A549 (cell line): ENCODE measurements around the gene ATG13. TPM values are rescaled to one million over a fixed set of nuclear protein-coding genes. Genes with fewer than 3 reads are reported as not detected.

Experiments
- ATAC-seq, 2 experiments: fragments of 200-7000 bp in 1 of 2; fragments of >200 bp in 1 of 2; cut with Nextera tagmentation in 1 of 2; cut with Tn5 transposase in 1 of 2; 3 replicates each; pipeline versions ENCODE4 v1.8.0 to v1.9.1; 2018 to 2020; ENCODE audit warnings: mild to moderate bottlenecking in 1 of 2, moderate library complexity in 1 of 2
- CTCF ChIA-PET: fragments of 300-600 bp; sonication (Branson Sonifier 250); formaldehyde crosslinking; extraction: SDS; loops from one replicate; lab custom pipeline; 2021; ENCODE audit warnings: antibody characterized with exemption, inconsistent platforms; lab: Yijun Ruan, JAX
- POLR2A ChIA-PET: fragments of 350-600 bp; formaldehyde crosslinking; extraction: SDS; loops from one replicate; lab custom pipeline; 2021; ENCODE audit warnings: antibody characterized with exemption, inconsistent platforms; lab: Yijun Ruan, JAX
- DNase-seq, 2 experiments: peaks; one replicate each; pipeline versions ENCODE4 v3.0.0 to v3.0.0-alpha.2; 2011 to 2016; ENCODE audit warnings: low read depth in 1 of 2, low spot score in 1 of 2
- FAIRE-seq: peaks from 2 replicates; lab custom pipeline; 2011; peaks lifted over from hg19 to GRCh38; lab: Jason Lieb, UNC
- H3K27ac ChIP-seq, 2 experiments: fragments of >200 bp; sonication (Bioruptor Twin); formaldehyde crosslinking; 3 replicates each; pipeline ENCODE4 v1.5.1; 2016 to 2017
- H3K4me1 ChIP-seq: fragments of >200 bp; sonication (Bioruptor Twin); formaldehyde crosslinking; 3 replicates; pipeline ENCODE4 v1.6.1; 2016
- H3K4me2 ChIP-seq: fragments of >200 bp; sonication (Bioruptor Twin); formaldehyde crosslinking; 3 replicates; pipeline ENCODE4 v1.6.1; 2016
- H3K4me3 ChIP-seq: fragments of >200 bp; sonication (Bioruptor Twin); formaldehyde crosslinking; 3 replicates; pipeline ENCODE4 v1.5.1; 2016
- H3K9me3 ChIP-seq: fragments of >200 bp; sonication (Bioruptor Twin); formaldehyde crosslinking; 3 replicates; pipeline ENCODE4 v1.6.1; 2016
- BCL3 ChIP-seq: fragments of >200 bp; sonication (Bioruptor Twin); formaldehyde crosslinking; IDR thresholded peaks from 3 replicates; pipeline ENCODE4 v1.6.1; 2016
- CEBPB ChIP-seq, 2 experiments: fragments of >200 bp in 1 of 2; sonication (Bioruptor Twin) in 1 of 2; formaldehyde crosslinking in 1 of 2; IDR thresholded peaks; 2 replicates each; pipeline ENCODE4 v1.6.1; 2012 to 2016
- CHD2 ChIP-seq: fragments of 150-350 bp; IDR thresholded peaks from 2 replicates; pipeline ENCODE4 v1.6.1; 2014; ENCODE audit warnings: low read length; ENCODE audit not compliant: partially characterized antibody
- CTCF ChIP-seq: fragments of >200 bp; sonication (Bioruptor Twin); formaldehyde crosslinking; IDR thresholded peaks from 3 replicates; pipeline ENCODE4 v1.5.1; 2016
- EHMT2 ChIP-seq: fragments of 200-600 bp; sonication (generic); IDR thresholded peaks from 2 replicates; pipeline ENCODE4 v1.6.1; 2016; ENCODE audit warnings: antibody characterized with exemption, low read depth, mild to moderate bottlenecking, moderate library complexity
- FOSL2 ChIP-seq, 2 experiments: fragments of 450-650 bp in 1 of 2; fragments of >200 bp in 1 of 2; sonication (Bioruptor Twin) in 1 of 2; formaldehyde crosslinking; IDR thresholded peaks; 2 replicates each; pipeline versions ENCODE4 v1.5.0 to v1.6.1; 2016 to 2020; ENCODE audit warnings: mild to moderate bottlenecking in 1 of 2, moderate library complexity in 1 of 2
- GATA3 ChIP-seq: IDR thresholded peaks from 2 replicates; pipeline ENCODE4 v1.6.1; 2012; ENCODE audit warnings: borderline replicate concordance
- HES2 ChIP-seq: fragments of >200 bp; sonication (Bioruptor Twin); formaldehyde crosslinking; IDR thresholded peaks from 2 replicates; pipeline ENCODE4 v1.6.1; 2016
- HOXA7 ChIP-seq: fragments of 250-450 bp; sonication (Bioruptor Pico); IDR thresholded peaks from 2 replicates; pipeline ENCODE4 v1.5.0; 2020; ENCODE audit warnings: mild to moderate bottlenecking, moderate library complexity
- HOXB13 ChIP-seq: fragments of 250-450 bp; sonication (Bioruptor Pico); IDR thresholded peaks from 2 replicates; pipeline ENCODE4 v1.5.0; 2020; ENCODE audit warnings: low read depth, mild to moderate bottlenecking, moderate library complexity
- HOXB5 ChIP-seq: fragments of 250-450 bp; sonication (Bioruptor Pico); IDR thresholded peaks from 2 replicates; pipeline ENCODE4 v1.5.0; 2020; ENCODE audit warnings: mild to moderate bottlenecking, moderate library complexity
- KDM1A ChIP-seq: fragments of 200-600 bp; sonication (generic); IDR thresholded peaks from 2 replicates; pipeline ENCODE4 v1.6.1; 2016; ENCODE audit warnings: low read depth, mild to moderate bottlenecking
- MAFK ChIP-seq: fragments of 450-650 bp; IDR thresholded peaks from 2 replicates; pipeline ENCODE4 v1.6.1; 2014; ENCODE audit not compliant: partially characterized antibody
- NFE2L2 ChIP-seq: fragments of 150-350 bp; conservative IDR thresholded peaks from 2 replicates; pipeline ENCODE4 v1.6.1; 2014; ENCODE audit warnings: low read length
- PHF8 ChIP-seq: fragments of 200-600 bp; sonication (generic); IDR thresholded peaks from 2 replicates; pipeline ENCODE4 v1.6.1; 2016; ENCODE audit warnings: low read depth, mild to moderate bottlenecking, antibody characterized with exemption, moderate library complexity, borderline replicate concordance
- RARB ChIP-seq: fragments of 250-450 bp; sonication (Bioruptor Pico); IDR thresholded peaks from 2 replicates; pipeline ENCODE4 v1.8.0; 2021; ENCODE audit warnings: mild to moderate bottlenecking, moderate library complexity
- SMC3 ChIP-seq: fragments of >200 bp; sonication (Bioruptor Twin); formaldehyde crosslinking; IDR thresholded peaks from 3 replicates; pipeline ENCODE4 v1.6.1; 2018; ENCODE audit warnings: inconsistent platforms
- SREBF2 ChIP-seq: fragments of 450-650 bp; IDR thresholded peaks from 2 replicates; pipeline ENCODE4 v1.6.1; 2014; ENCODE audit warnings: mild to moderate bottlenecking, moderate library complexity
- TP53 ChIP-seq: fragments of 250-450 bp; sonication (Bioruptor Pico); IDR thresholded peaks from 2 replicates; pipeline ENCODE4 v1.5.0; 2021; ENCODE audit warnings: mild to moderate bottlenecking, moderate library complexity
- USF2 ChIP-seq: fragments of 450-650 bp; IDR thresholded peaks from 2 replicates; pipeline ENCODE4 v1.6.1; 2014; ENCODE audit warnings: antibody characterized with exemption
- ZNF302 ChIP-seq: fragments of 250-450 bp; sonication (Bioruptor Pico); IDR thresholded peaks from 2 replicates; pipeline ENCODE4 v1.9.0; 2021; ENCODE audit warnings: inconsistent platforms, mild to moderate bottlenecking, moderate library complexity
- WGBS: methylation state at CpG from one replicate; pipeline ENCODE4 v1.1.6; 2017; ENCODE audit errors: missing lambda C conversion rate; 5-methylcytosine and 5-hydroxymethylcytosine counted together
- polyA plus RNA-seq, 4 experiments: library from polyadenylated mRNA; depleted of rRNA in 3 of 4; stranded (reverse); fragments of >200 nt; fragmentation: RNase III in 1 of 4; extraction: RNeasy Plus Mini Kit Qiagen cat#74134 plus additional on column Dnase treatment in 1 of 4; gene quantifications; 2 replicates in 3 of 4; 3 replicates in 1 of 4; pipeline ENCODE4 v1.2.3, GENCODE V29; 2011 to 2017

ATG13 gene
- polyA plus RNA-seq, 2 of the 4 experiments (the other 2 are of a cell fraction), result 39.5 to 58.6 TPM

GRCh38 chr11:46570790-46571398, 46.5 kb upstream of the ATG13 start (continued):
- no peak for TF ChIP-seq CHD2

- Histone ChIP-seq H3K27ac (no peak overlapping the region), H3K4me3 (no peak overlapping the region), H3K4me1 (peaks cover 4% of the 10 kb centered on the region; the same call in 1 of the 3 replicates), H3K4me2 (no peak overlapping the region), H3K9me3 (no peaks in the 10 kb centered on the region)
- FAIRE-seq (no peak), ATAC-seq (no peak), DNase-seq (no peak)
- ChIA-PET CTCF (interaction anchor here (0.7 kb wide), 1 partner anchor 32 kb away, joined by 3 read pairs; no protein-coding TSS in a partner anchor), POLR2A (no interaction called here)
- WGBS, result 67% methylated on average over 1 of the region's 1 CpG
- no peak for TF ChIP-seq EHMT2
- TF ChIP-seq USF2, result no peak
- no peak for TF ChIP-seq CTCF
These were observed 42.7 kb upstream of the ATG13 start for GRCh38 chr11:46574656-46575055.

GRCh38 chr11:46577058-46577457, 40.3 kb upstream of the ATG13 start:
- ATAC-seq (no peak), DNase-seq (no peak), FAIRE-seq (no peak)
- H3K9me3 ChIP-seq, result no peaks in the 10 kb centered on the region
- TF ChIP-seq TP53, result no peak
- no peak for TF ChIP-seq NFE2L2
- no peak for TF ChIP-seq BCL3
- no peak for TF ChIP-seq KDM1A
- no peak for TF ChIP-seq FOSL2 (IDR thresholded peaks at IDR 0.05)
- TF ChIP-seq FOSL2 (CRISPR knock-in tag; IDR thresholded peaks at IDR 0.05), result no peak
- no peak for TF ChIP-seq RARB
- TF ChIP-seq PHF8, result no peak
- TF ChIP-seq GATA3, result no peak
- no peak for TF ChIP-seq HES2
- no peak for TF ChIP-seq CEBPB (IDR thresholded peaks at IDR 0.05)
- no peak for TF ChIP-seq ZNF302 (CRISPR knock-in tag)
- no peak for TF ChIP-seq HOXB5 (CRISPR knock-in tag)
- no peak for TF ChIP-seq SREBF2
- no peak for TF ChIP-seq HOXA7
- TF ChIP-seq HOXB13 (CRISPR knock-in tag), result no peak
- TF ChIP-seq SMC3, result no peak
- TF ChIP-seq MAFK, result no peak
- H3K4me1 ChIP-seq, result peaks cover 4% of the 10 kb centered on the region; the same call in 1 of the 3 replicates
- POLR2A ChIA-PET, result interaction anchor here (1.0 kb wide), 1 partner anchor 17 kb away, joined by 3 read pairs; the partner anchor contains the start of gene AMBRA1
- H3K27ac ChIP-seq, result no peak overlapping the region
- no peak overlapping the region for H3K4me2 ChIP-seq
- CTCF ChIA-PET, result no interaction called here
- 95% methylated on average over 1 of the region's 1 CpG for WGBS
- H3K4me3 ChIP-seq, result no peak overlapping the region
